Hepatocyte (in vitro differentiated cells): ENCODE measurements around the gene MAN1C1. TPM values are rescaled to one million over a fixed set of nuclear protein-coding genes. Genes with fewer than 3 reads are reported as not detected.

Experiments
- DNase-seq: peaks from one replicate; pipeline ENCODE4 v3.0.0-alpha.2; 2016; ENCODE audit warnings: low spot score
- H2AFZ ChIP-seq: fragments of 200-600 bp; sonication (generic); 2 replicates; pipeline ENCODE4 v1.6.0; 2016; ENCODE audit warnings: antibody characterized with exemption, mild to moderate bottlenecking
- H3K27ac ChIP-seq: fragments of 200-600 bp; sonication (generic); 2 replicates; pipeline ENCODE4 v1.5.1; 2016; ENCODE audit warnings: mild to moderate bottlenecking
- H3K27me3 ChIP-seq: fragments of 200-600 bp; sonication (generic); 2 replicates; pipeline ENCODE4 v1.6.1; 2016
- H3K36me3 ChIP-seq: fragments of 200-600 bp; sonication (generic); replicated peaks from 2 replicates; pipeline ENCODE4 v1.5.1; 2016; ENCODE audit warnings: low read depth; ENCODE audit not compliant: insufficient read depth
- H3K4me1 ChIP-seq: fragments of 200-600 bp; sonication (generic); 2 replicates; pipeline ENCODE4 v1.5.1; 2016; ENCODE audit warnings: mild to moderate bottlenecking, moderate library complexity; ENCODE audit not compliant: insufficient read depth
- H3K4me2 ChIP-seq: fragments of 200-600 bp; sonication (generic); 2 replicates; pipeline ENCODE4 v1.6.0; 2016
- H3K4me3 ChIP-seq: fragments of 200-600 bp; sonication (generic); 2 replicates; pipeline ENCODE4 v1.5.1; 2016; ENCODE audit warnings: mild to moderate bottlenecking
- H3K79me2 ChIP-seq: fragments of 200-600 bp; sonication (generic); 2 replicates; pipeline ENCODE4 v1.6.0; 2017; ENCODE audit warnings: mild to moderate bottlenecking
- H3K9me2 ChIP-seq: fragments of 200-600 bp; sonication (generic); replicated peaks from 2 replicates; pipeline ENCODE4 v1.6.0; 2017; ENCODE audit warnings: mild to moderate bottlenecking; ENCODE audit not compliant: insufficient read depth
- H3K9me3 ChIP-seq: fragments of 200-600 bp; sonication (generic); 2 replicates; pipeline ENCODE4 v1.5.1; 2016; ENCODE audit warnings: low read depth, mild to moderate bottlenecking
- H4K20me1 ChIP-seq: fragments of 200-600 bp; sonication (generic); 2 replicates; pipeline ENCODE4 v1.6.0; 2016; ENCODE audit warnings: mild to moderate bottlenecking; ENCODE audit not compliant: insufficient read depth, poor library complexity, severe bottlenecking
- CTCF ChIP-seq: fragments of 200-600 bp; sonication (generic); IDR thresholded peaks from 2 replicates; pipeline ENCODE4 v1.5.1; 2016; ENCODE audit warnings: antibody characterized with exemption, mild to moderate bottlenecking; ENCODE audit not compliant: poor library complexity
- EZH2 ChIP-seq: fragments of 200-600 bp; sonication (generic); IDR thresholded peaks from 2 replicates; pipeline ENCODE4 v1.6.1; 2016; ENCODE audit warnings: antibody characterized with exemption, mild to moderate bottlenecking, borderline replicate concordance
- EZH2phosphoT487 ChIP-seq: fragments of 200-600 bp; sonication (generic); IDR thresholded peaks from one replicate; pipeline ENCODE4 v1.6.1; 2018; ENCODE audit warnings: antibody characterized with exemption, mild to moderate bottlenecking, low read depth, moderate library complexity; ENCODE audit not compliant: unreplicated experiment, severe bottlenecking
- WGBS: methylation state at CpG from one replicate; pipeline ENCODE4 v1.1.6; 2016; ENCODE audit warnings: low lambda C conversion rate; ENCODE audit errors: missing lambda C conversion rate; 5-methylcytosine and 5-hydroxymethylcytosine counted together
- polyA plus RNA-seq: library from polyadenylated mRNA; unstranded; fragments of >200 nt; fragmentation: Nextera tagmentation; extraction: Ambion mirVana; gene quantifications from 2 replicates; pipeline ENCODE4 v1.2.1, GENCODE V29; 2016
- total RNA-seq: library from RNA; depleted of rRNA; stranded (reverse); fragments of >200 nt; gene quantifications from 2 replicates; pipeline ENCODE4 v1.2.3, GENCODE V29; 2014

MAN1C1 gene
- total and polyA plus RNA-seq, 2 experiments from 2014 or later = 20.6 to 29.3 TPM

GRCh38 chr1:25676488-25676887 is 59.9 kb downstream of the MAN1C1 start:
- no peak for TF ChIP-seq CTCF
- TF ChIP-seq EZH2phosphoT487 = no peak
- no peak for TF ChIP-seq EZH2
- no peak overlapping the region for H2AFZ ChIP-seq
- 63% methylated on average over 3 of the region's 3 CpGs for WGBS
- H3K27me3 ChIP-seq = no peaks in the 10 kb centered on the region
- no peaks in the 10 kb centered on the region for H4K20me1 ChIP-seq
- H3K9me3 ChIP-seq = no peaks in the 10 kb centered on the region
- DNase-seq = no peak
- no peaks in the 10 kb centered on the region for H3K4me1 ChIP-seq
- no peak overlapping the region for H3K4me3 ChIP-seq
- no peak overlapping the region for H3K27ac ChIP-seq
- no peaks in the 10 kb centered on the region for H3K79me2 ChIP-seq
- H3K36me3 ChIP-seq = no peaks in the 10 kb centered on the region
- H3K4me2 ChIP-seq = no peak overlapping the region
- H3K9me2 ChIP-seq = no peaks in the 10 kb centered on the region

- Histone ChIP-seq H3K36me3 (no peaks in the 10 kb centered on the region), H4K20me1 (no peaks in the 10 kb centered on the region), H3K9me2 (no peaks in the 10 kb centered on the region), H3K4me3 (no peak overlapping the region), H3K27me3 (no peaks in the 10 kb centered on the region), H3K9me3 (no peaks in the 10 kb centered on the region), H3K4me2 (no peak overlapping the region), H3K27ac (no peak overlapping the region), H3K4me1 (no peaks in the 10 kb centered on the region), H2AFZ (no peak overlapping the region), H3K79me2 (no peaks in the 10 kb centered on the region)
- no peak for TF ChIP-seq EZH2
- TF ChIP-seq CTCF = no peak
- no peak for TF ChIP-seq EZH2phosphoT487
- DNase-seq = no peak
- WGBS = 84% methylated on average over 6 of the region's 6 CpGs
Measured at GRCh38 chr1:25677193-25677773, 60.7 kb downstream of the MAN1C1 start.

GRCh38 chr1:25679171-25679570 is 62.6 kb downstream of the MAN1C1 start:
- no peaks in the 10 kb centered on the region for H3K4me1 ChIP-seq
- no peak overlapping the region for H3K4me2 ChIP-seq
- H3K9me3 ChIP-seq = no peaks in the 10 kb centered on the region
- no peak overlapping the region for H3K4me3 ChIP-seq
- TF ChIP-seq EZH2phosphoT487 (no peak), CTCF (no peak), EZH2 (no peak)
- H2AFZ ChIP-seq = no peak overlapping the region
- H3K79me2 ChIP-seq = no peaks in the 10 kb centered on the region
- H3K9me2 ChIP-seq = no peaks in the 10 kb centered on the region
- H3K36me3 ChIP-seq = no peaks in the 10 kb centered on the region
- no peak for DNase-seq
- H3K27me3 ChIP-seq = no peaks in the 10 kb centered on the region
- no peaks in the 10 kb centered on the region for H4K20me1 ChIP-seq
- no peak overlapping the region for H3K27ac ChIP-seq
- 90% methylated on average over 2 of the region's 2 CpGs for WGBS

GRCh38 chr1:25680701-25681100 is 64.1 kb downstream of the MAN1C1 start:
- no peaks in the 10 kb centered on the region for H4K20me1 ChIP-seq
- no peak overlapping the region for H3K4me2 ChIP-seq
- H3K27ac ChIP-seq = no peak overlapping the region
- no peaks in the 10 kb centered on the region for H3K9me2 ChIP-seq
- H3K9me3 ChIP-seq = no peaks in the 10 kb centered on the region
- no peaks in the 10 kb centered on the region for H3K4me1 ChIP-seq
- H3K27me3 ChIP-seq = no peaks in the 10 kb centered on the region
- H2AFZ ChIP-seq = no peak overlapping the region
- no peak for DNase-seq
- TF ChIP-seq EZH2phosphoT487 (no peak), CTCF (no peak), EZH2 (no peak)
- WGBS = 91% methylated on average over 4 of the region's 4 CpGs
- no peaks in the 10 kb centered on the region for H3K79me2 ChIP-seq
- no peak overlapping the region for H3K4me3 ChIP-seq
- H3K36me3 ChIP-seq = no peaks in the 10 kb centered on the region
